Keratinocyte (primary cell): ENCODE results near the gene VAV1. TPM values are rescaled to one million over a fixed set of nuclear protein-coding genes. Genes with fewer than 3 reads are reported as not detected.

ENCODE experiments used
- DNase-seq: peaks from one replicate; pipeline ENCODE4 v3.0.0-alpha.2; 2011; ENCODE audit warnings: low read depth, missing footprints, low spot score
- FAIRE-seq: peaks from 2 replicates; lab custom pipeline; 2011; peaks lifted over from hg19 to GRCh38; lab: Jason Lieb, UNC
- H2AFZ ChIP-seq: 2 replicates; pipeline ENCODE4 v1.6.0; 2012; ENCODE audit warnings: low read length, control low read depth, inconsistent platforms; ENCODE audit not compliant: control insufficient read depth
- H3K27ac ChIP-seq: 2 replicates; pipeline ENCODE4 v1.5.1; 2011; ENCODE audit warnings: low read length; ENCODE audit not compliant: control insufficient read depth, insufficient read depth
- H3K27me3 ChIP-seq: 3 replicates; pipeline ENCODE4 v1.6.0; 2011; ENCODE audit warnings: low read length; ENCODE audit not compliant: control insufficient read depth, insufficient read depth; ENCODE audit errors: extremely low read depth
- H3K36me3 ChIP-seq, 2 experiments: 2 replicates in 1 of 2; 3 replicates in 1 of 2; pipeline ENCODE4 v1.5.1; 2011; ENCODE audit warnings: low read length in 2 of 2, mild to moderate bottlenecking in 1 of 2; ENCODE audit not compliant: control insufficient read depth in 2 of 2, insufficient read depth in 2 of 2; ENCODE audit errors: extremely low read depth in 1 of 2
- H3K4me1 ChIP-seq: 3 replicates; pipeline ENCODE4 v1.5.1; 2011; ENCODE audit warnings: low read length; ENCODE audit not compliant: control insufficient read depth, insufficient read depth; ENCODE audit errors: extremely low read depth
- H3K4me2 ChIP-seq: 3 replicates; pipeline ENCODE4 v1.6.0; 2011; ENCODE audit warnings: low read depth, low read length; ENCODE audit not compliant: control insufficient read depth, insufficient read depth; ENCODE audit errors: extremely low read depth
- H3K4me3 ChIP-seq, 3 experiments: fragments of 200-600 bp in 1 of 3; sonication (generic) in 1 of 3; 2 replicates in 2 of 3; 3 replicates in 1 of 3; pipeline ENCODE4 v1.5.1; 2011 to 2016; ENCODE audit warnings: low read length in 3 of 3, mild to moderate bottlenecking in 3 of 3, control low read depth in 2 of 3, inconsistent platforms in 1 of 3, low read depth in 1 of 3, mixed read lengths in 1 of 3, mixed run types in 1 of 3, moderate library complexity in 1 of 3; ENCODE audit not compliant: control insufficient read depth in 2 of 3, insufficient read depth in 2 of 3; ENCODE audit errors: extremely low read depth in 1 of 3
- H3K79me2 ChIP-seq: 2 replicates; pipeline ENCODE4 v1.6.0; 2012; ENCODE audit warnings: low read length; ENCODE audit not compliant: control insufficient read depth, insufficient read depth
- H3K9ac ChIP-seq: 3 replicates; pipeline ENCODE4 v1.6.0; 2011; ENCODE audit warnings: low read length; ENCODE audit not compliant: control insufficient read depth, insufficient read depth; ENCODE audit errors: extremely low read depth
- H3K9me1 ChIP-seq: 3 replicates; pipeline ENCODE4 v1.6.0; 2011; ENCODE audit warnings: low read length; ENCODE audit not compliant: control insufficient read depth, insufficient read depth; ENCODE audit errors: extremely low read depth
- H3K9me3 ChIP-seq: 2 replicates; pipeline ENCODE4 v1.5.1; 2012; ENCODE audit warnings: low read depth, low read length; ENCODE audit not compliant: control insufficient read depth
- H4K20me1 ChIP-seq: 3 replicates; pipeline ENCODE4 v1.6.0; 2011; ENCODE audit warnings: low read length; ENCODE audit not compliant: control insufficient read depth, insufficient read depth; ENCODE audit errors: extremely low read depth
- CTCF ChIP-seq, 3 experiments: IDR thresholded peaks in 1 of 3; conservative IDR thresholded peaks in 1 of 3; optimal IDR thresholded peaks in 1 of 3; 2 replicates in 2 of 3; 3 replicates in 1 of 3; pipeline versions ENCODE3 to v1.5.1; 2011; ENCODE audit warnings: low read length in 3 of 3, mild to moderate bottlenecking in 3 of 3, moderate library complexity in 2 of 3, control low read depth in 1 of 3, inconsistent platforms in 1 of 3; ENCODE audit not compliant: insufficient read depth in 2 of 3; ENCODE audit errors: extremely low read depth in 1 of 3
- EZH2 ChIP-seq: IDR thresholded peaks from one replicate; pipeline ENCODE4 v1.6.1; 2012; ENCODE audit warnings: inconsistent platforms, mild to moderate bottlenecking, low read length, moderate library complexity
- dilution Hi-C: fragments of 300-500 bp; cut with MboI; formaldehyde crosslinking; loops from one replicate; pipeline ENCODE4 v1.7.0; 2020; ENCODE audit warnings: low sequenced_read_pairs; ENCODE audit not compliant: extremely low pct_ligation_motif_present
- polyA plus RNA-seq, 5 experiments: library from polyadenylated mRNA; depleted of rRNA in 3 of 5; stranded (reverse) in 3 of 5; stranded (forward) in 1 of 5; unstranded in 1 of 5; fragments of >200 nt; gene quantifications; 1 replicate in 1 of 5; 2 replicates in 3 of 5; 3 replicates in 1 of 5; pipeline versions ENCODE4 v1.2.1 to v1.2.3, GENCODE V29; 2011 to 2012; ENCODE audit warnings: missing spikeins in 2 of 5, low read depth in 1 of 5, low replicate concordance in 1 of 5

VAV1 gene
- polyA plus RNA-seq, 1 donor (not counting 4 experiments of a cell fraction or from before 2014, with no cell fraction given), result 0.42 TPM

- no peak overlapping the region for H3K9ac ChIP-seq
- FAIRE-seq (no peak), DNase-seq (no peak)
- no peak overlapping the region for H2AFZ ChIP-seq
- H3K27ac ChIP-seq, result no peak overlapping the region
- no peak overlapping the region for H3K4me3 ChIP-seq
- H3K27me3 ChIP-seq, result no peaks in the 10 kb centered on the region
- no peaks in the 10 kb centered on the region for H4K20me1 ChIP-seq
- no peaks in the 10 kb centered on the region for H3K9me1 ChIP-seq
- no peaks in the 10 kb centered on the region for H3K79me2 ChIP-seq
- dilution Hi-C loops, result no loop called here
- H3K36me3 ChIP-seq, result no peaks in the 10 kb centered on the region
- H3K4me1 ChIP-seq, result peaks cover 11% of the 10 kb centered on the region
- no peaks in the 10 kb centered on the region for H3K9me3 ChIP-seq
- H3K4me2 ChIP-seq, result no peak overlapping the region
- TF ChIP-seq EZH2 (no peak), CTCF (optimal IDR thresholded peaks at IDR 0.05 in 1 of 3, IDR thresholded peaks at IDR 0.05 in 1 of 3, conservative IDR thresholded peaks at IDR 0.05 in 1 of 3; ENCODE audit: extremely low read depth in 1 of 3, insufficient read depth in 2 of 3, low read length in 3 of 3) (no peak)
These were observed 30.0 kb downstream of the VAV1 start for GRCh38 chr19:6802336-6803035.

DNA sequence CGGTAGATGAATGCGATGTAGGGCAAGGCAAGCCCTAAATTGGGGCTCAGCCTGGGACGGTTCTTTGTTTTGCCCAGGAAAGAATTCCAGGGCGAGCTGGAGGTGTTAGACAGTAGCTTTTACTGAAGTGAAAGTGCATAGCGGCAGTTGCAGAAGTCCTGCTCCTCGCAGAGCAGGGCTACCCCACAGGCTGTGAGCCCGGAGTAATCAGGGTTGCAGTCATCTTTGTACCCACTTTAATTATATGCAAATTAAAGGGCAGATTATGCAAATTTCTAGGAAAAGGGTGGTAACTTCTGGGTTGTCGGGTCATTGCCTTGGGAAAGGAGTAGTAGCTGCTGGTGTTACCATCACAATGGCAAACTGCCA, 30.5 kb downstream of the VAV1 start:
- no peaks in the 10 kb centered on the region for H3K36me3 ChIP-seq
- no peak overlapping the region for H2AFZ ChIP-seq
- no peaks in the 10 kb centered on the region for H4K20me1 ChIP-seq
- peaks cover 11% of the 10 kb centered on the region for H3K4me1 ChIP-seq
- DNase-seq (no peak), FAIRE-seq (no peak)
- no peak overlapping the region for H3K4me2 ChIP-seq
- no peak overlapping the region for H3K27ac ChIP-seq
- no peaks in the 10 kb centered on the region for H3K9me3 ChIP-seq
- no peaks in the 10 kb centered on the region for H3K79me2 ChIP-seq
- H3K9ac ChIP-seq, result no peak overlapping the region
- H3K9me1 ChIP-seq, result no peaks in the 10 kb centered on the region
- TF ChIP-seq CTCF (optimal IDR thresholded peaks at IDR 0.05 in 1 of 3, IDR thresholded peaks at IDR 0.05 in 1 of 3, conservative IDR thresholded peaks at IDR 0.05 in 1 of 3; ENCODE audit: extremely low read depth in 1 of 3, insufficient read depth in 2 of 3, low read length in 3 of 3), result no peak
- no peak for TF ChIP-seq EZH2
- H3K27me3 ChIP-seq, result no peaks in the 10 kb centered on the region
- dilution Hi-C loops, result no loop called here
- no peak overlapping the region for H3K4me3 ChIP-seq
